ENCODE results near the gene TUBB1. TPM values are rescaled to one million over a fixed set of nuclear protein-coding genes. Genes with fewer than 3 reads are reported as not detected.

TUBB1 gene
- total and polyA plus RNA-seq, 2 of the 13 experiments (the other 11 are each of a cell fraction or from before 2014, with no cell fraction given) = 0.11 to 57.6 TPM

DNA sequence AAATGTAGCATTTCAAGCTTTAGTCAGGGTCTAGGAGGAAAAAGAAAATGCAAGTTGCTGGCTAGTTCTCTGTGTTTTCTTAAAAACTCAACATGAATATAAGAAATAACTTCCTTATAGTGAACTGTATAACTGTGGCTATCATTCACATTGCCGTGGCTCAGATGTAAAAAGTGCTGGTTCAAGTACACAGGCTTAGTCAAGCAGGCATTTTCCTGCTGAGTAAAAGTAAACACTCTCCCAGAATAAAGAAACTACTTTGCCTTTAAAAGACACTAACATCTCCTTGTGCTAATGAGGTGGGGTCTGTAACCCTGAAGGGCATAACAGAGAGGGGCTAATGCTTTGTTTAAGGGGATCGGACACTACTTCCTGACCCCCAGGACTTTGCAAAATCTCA, 9.6 kb downstream of the TUBB1 start (continued):
- TF ChIP-seq SP4 (CRISPR knock-in tag; IDR thresholded peaks at IDR 0.05) = no peak
- TF ChIP-seq, protein P1, sequence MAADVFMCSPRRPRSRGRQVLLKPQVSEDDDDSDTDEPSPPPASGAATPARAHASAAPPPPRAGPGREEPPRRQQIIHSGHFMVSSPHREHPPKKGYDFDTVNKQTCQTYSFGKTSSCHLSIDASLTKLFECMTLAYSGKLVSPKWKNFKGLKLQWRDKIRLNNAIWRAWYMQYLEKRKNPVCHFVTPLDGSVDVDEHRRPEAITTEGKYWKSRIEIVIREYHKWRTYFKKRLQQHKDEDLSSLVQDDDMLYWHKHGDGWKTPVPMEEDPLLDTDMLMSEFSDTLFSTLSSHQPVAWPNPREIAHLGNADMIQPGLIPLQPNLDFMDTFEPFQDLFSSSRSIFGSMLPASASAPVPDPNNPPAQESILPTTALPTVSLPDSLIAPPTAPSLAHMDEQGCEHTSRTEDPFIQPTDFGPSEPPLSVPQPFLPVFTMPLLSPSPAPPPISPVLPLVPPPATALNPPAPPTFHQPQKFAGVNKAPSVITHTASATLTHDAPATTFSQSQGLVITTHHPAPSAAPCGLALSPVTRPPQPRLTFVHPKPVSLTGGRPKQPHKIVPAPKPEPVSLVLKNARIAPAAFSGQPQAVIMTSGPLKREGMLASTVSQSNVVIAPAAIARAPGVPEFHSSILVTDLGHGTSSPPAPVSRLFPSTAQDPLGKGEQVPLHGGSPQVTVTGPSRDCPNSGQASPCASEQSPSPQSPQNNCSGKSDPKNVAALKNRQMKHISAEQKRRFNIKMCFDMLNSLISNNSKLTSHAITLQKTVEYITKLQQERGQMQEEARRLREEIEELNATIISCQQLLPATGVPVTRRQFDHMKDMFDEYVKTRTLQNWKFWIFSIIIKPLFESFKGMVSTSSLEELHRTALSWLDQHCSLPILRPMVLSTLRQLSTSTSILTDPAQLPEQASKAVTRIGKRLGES (CRISPR knock-in tag; IDR thresholded peaks at IDR 0.05; ENCODE audit: borderline replicate concordance) = no peak
- no peak for TF ChIP-seq FOXA1 (IDR thresholded peaks at IDR 0.05)
- peak; percentile 32; the same call in 1 of the 2 replicates for TF ChIP-seq FOXA1 (CRISPR knock-in tag; IDR thresholded peaks at IDR 0.05)
- 0 out of 2 replicates have a peak, but pooled peaks have one; percentile 23 for TF ChIP-seq IRF2 (CRISPR knock-in tag; IDR thresholded peaks at IDR 0.05)
- no peak for TF ChIP-seq ETV5 (CRISPR knock-in tag; IDR thresholded peaks at IDR 0.05; ENCODE audit: borderline replicate concordance)
- no peak for TF ChIP-seq ZNF780A (CRISPR knock-in tag; IDR thresholded peaks at IDR 0.05)
- peak; percentile 64 for TF ChIP-seq SAP130 (CRISPR knock-in tag; IDR thresholded peaks at IDR 0.05; ENCODE audit: low read depth)
- TF ChIP-seq MIXL1 (CRISPR knock-in tag; IDR thresholded peaks at IDR 0.05) = 0 out of 2 replicates have a peak, but pooled peaks have one; percentile 18

DNA sequence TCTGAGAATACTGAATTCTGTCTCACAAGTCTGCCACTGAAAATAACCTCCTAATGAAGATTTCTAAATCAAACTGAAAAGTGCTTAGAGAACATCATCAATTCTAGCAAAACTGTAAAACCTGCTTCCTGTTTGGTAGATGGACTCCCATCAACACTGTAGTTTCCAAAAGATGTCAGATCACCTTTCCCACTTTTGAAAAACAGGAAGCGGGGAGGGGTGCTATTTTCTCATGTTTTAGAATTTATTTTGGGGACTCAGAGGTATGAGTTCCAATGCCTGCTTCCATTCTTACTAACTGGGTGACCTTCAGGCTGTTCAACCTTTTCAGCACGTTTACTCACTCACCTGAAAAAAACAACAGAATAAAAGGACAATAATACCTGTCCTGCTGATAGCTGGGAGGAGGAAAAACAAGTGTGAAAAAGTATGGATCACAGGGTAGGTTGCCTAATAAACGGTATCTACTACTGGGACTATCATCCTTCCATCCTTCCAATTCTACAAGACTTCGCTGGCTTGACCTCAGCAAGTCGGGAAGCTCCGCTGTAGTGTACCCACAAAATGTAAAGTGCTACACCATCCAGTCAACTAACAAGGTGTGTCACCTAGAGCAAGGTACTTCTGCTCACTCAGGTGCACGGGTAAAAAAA, 11.8 kb downstream of the TUBB1 start:
- Histone ChIP-seq H3K27me3 (ENCODE audit: control insufficient read depth in 1 of 2, insufficient read depth in 2 of 2, low read length in 2 of 2) (no peaks in the 10 kb centered on the region; a peak in 1 of 5 replicates), H3K9ac (ENCODE audit: insufficient read depth, low read depth, low read length) (peak overlapping the region; percentile 93), H3K36me3 (replicated peaks in 1 of 2; ENCODE audit: control insufficient read depth in 1 of 2, insufficient read depth in 2 of 2, low read length in 2 of 2) (peaks cover 15 to 34% of the 10 kb centered on the region in 2 experiments), H3K79me2 (ENCODE audit: insufficient read depth, low read length) (peaks cover 60% of the 10 kb centered on the region), H4K20me1 (ENCODE audit: insufficient read depth, low read length) (peaks cover 15% of the 10 kb centered on the region; the same call in 1 of the 2 replicates), H3K4me3 (replicated peaks in 1 of 3; ENCODE audit: insufficient read depth in 1 of 3, low read depth in 2 of 3, low read length in 3 of 3) (peak overlapping the region; percentile 78 to 97 (median 93)), H3K9me3 (ENCODE audit: low read length) (no peaks in the 10 kb centered on the region), H3K4me2 (ENCODE audit: low read depth, low read length) (peak overlapping the region; percentile 97), H3K27ac (ENCODE audit: extremely low read length, insufficient read depth, low read length) (peak overlapping the region; percentile 68), H2AFZ (ENCODE audit: low read length) (no peak overlapping the region), H3K4me1 (ENCODE audit: insufficient read depth, low read length) (peaks cover 63% of the 10 kb centered on the region)
- ChIA-PET CTCF (ENCODE audit: low intra/inter-chr PET ratio, low total read pairs) (no interaction called here), POLR2A (interaction anchor here (0.8 to 3.7 kb wide), 14 partner anchors 7 to 380 kb away, joined by 3 to 68 read pairs (median 11); partner anchors contain the start of genes NELFCD, PRELID3B, STX16 and TUBB1)
- ATAC-seq (no peak), FAIRE-seq (no peak), DNase-seq (ENCODE audit: low spot score) (no peak)
- in situ Hi-C loops (cut with HindIII; ENCODE audit: extremely low pct_ligation_motif_present, low pct_unique_long_range_greater_than_20kb) = no loop called here
- 41% methylated on average over 7 of the region's 7 CpGs for WGBS (ENCODE audit: low lambda C conversion rate)
- intact Hi-C loops (cut with micrococcal nuclease; ENCODE audit: unreplicated experiment) = loop anchor here (5.0 kb wide), 1 partner anchor 34 kb away; no protein-coding TSS in a partner anchor
- BruUV-seq (replicated peaks) = no TSS peak
- TF ChIP-seq RBM22 (optimal IDR thresholded peaks at IDR 0.05; ENCODE audit: low read length) = peak; percentile 24
- TF ChIP-seq, protein P2, sequence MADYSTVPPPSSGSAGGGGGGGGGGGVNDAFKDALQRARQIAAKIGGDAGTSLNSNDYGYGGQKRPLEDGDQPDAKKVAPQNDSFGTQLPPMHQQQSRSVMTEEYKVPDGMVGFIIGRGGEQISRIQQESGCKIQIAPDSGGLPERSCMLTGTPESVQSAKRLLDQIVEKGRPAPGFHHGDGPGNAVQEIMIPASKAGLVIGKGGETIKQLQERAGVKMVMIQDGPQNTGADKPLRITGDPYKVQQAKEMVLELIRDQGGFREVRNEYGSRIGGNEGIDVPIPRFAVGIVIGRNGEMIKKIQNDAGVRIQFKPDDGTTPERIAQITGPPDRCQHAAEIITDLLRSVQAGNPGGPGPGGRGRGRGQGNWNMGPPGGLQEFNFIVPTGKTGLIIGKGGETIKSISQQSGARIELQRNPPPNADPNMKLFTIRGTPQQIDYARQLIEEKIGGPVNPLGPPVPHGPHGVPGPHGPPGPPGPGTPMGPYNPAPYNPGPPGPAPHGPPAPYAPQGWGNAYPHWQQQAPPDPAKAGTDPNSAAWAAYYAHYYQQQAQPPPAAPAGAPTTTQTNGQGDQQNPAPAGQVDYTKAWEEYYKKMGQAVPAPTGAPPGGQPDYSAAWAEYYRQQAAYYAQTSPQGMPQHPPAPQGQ (CRISPR knock-in tag; IDR thresholded peaks at IDR 0.05; ENCODE audit: borderline replicate concordance) = 0 out of 2 replicates have a peak, but pooled peaks have one; percentile 69
- 0 out of 2 replicates have a peak, but pooled peaks have one; percentile 43 for TF ChIP-seq EHMT2 (IDR thresholded peaks at IDR 0.05; ENCODE audit: borderline replicate concordance, low read depth, low read length)
- peak; percentile 19; the same call in 1 of the 2 replicates for TF ChIP-seq TARDBP (CRISPR knock-in tag; IDR thresholded peaks at IDR 0.05)
- TF ChIP-seq NBN (conservative IDR thresholded peaks at IDR 0.05) = no peak
- peak; percentile 57 for TF ChIP-seq ZNF354B (CRISPR knock-in tag; IDR thresholded peaks at IDR 0.05)
- TF ChIP-seq ZNF782 (CRISPR knock-in tag; IDR thresholded peaks at IDR 0.05; ENCODE audit: borderline replicate concordance) = 0 out of 2 replicates have a peak, but pooled peaks have one; percentile 2
- TF ChIP-seq, protein P3, sequence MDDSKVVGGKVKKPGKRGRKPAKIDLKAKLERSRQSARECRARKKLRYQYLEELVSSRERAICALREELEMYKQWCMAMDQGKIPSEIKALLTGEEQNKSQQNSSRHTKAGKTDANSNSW (CRISPR knock-in tag; IDR thresholded peaks at IDR 0.05; ENCODE audit: borderline replicate concordance) = 0 out of 2 replicates have a peak, but pooled peaks have one; percentile 68
- TF ChIP-seq MED1 (CRISPR knock-in tag; IDR thresholded peaks at IDR 0.05) = peak; percentile 33; the same call in 1 of the 2 replicates
